Left ventricle myocardium inferior (tissue), 1 donor: ENCODE results near the gene RELT. TPM values are rescaled to one million over a fixed set of nuclear protein-coding genes. Genes with fewer than 3 reads are reported as not detected.

ENCODE experiments used
- DNase-seq: peaks from one replicate; pipeline ENCODE4 v3.0.0-alpha.2; 2020
- H3K27ac ChIP-seq: fragments of 200-600 bp; replicated peaks from 2 replicates; pipeline ENCODE4 v1.8.0; 2021
- H3K27me3 ChIP-seq: fragments of 200-600 bp; 2 replicates; pipeline ENCODE4 v1.8.0; 2021; ENCODE audit warnings: low read depth
- H3K36me3 ChIP-seq: fragments of 200-600 bp; 2 replicates; pipeline ENCODE4 v1.8.0; 2021
- H3K4me1 ChIP-seq: fragments of 200-600 bp; 2 replicates; pipeline ENCODE4 v1.8.0; 2021
- H3K4me3 ChIP-seq: fragments of 200-600 bp; 2 replicates; pipeline ENCODE4 v1.8.0; 2021; ENCODE audit warnings: mild to moderate bottlenecking, moderate library complexity
- H3K9me3 ChIP-seq: fragments of 200-600 bp; replicated peaks from 2 replicates; pipeline ENCODE4 v1.8.0; 2021
- CTCF ChIP-seq: fragments of 200-600 bp; IDR thresholded peaks from 2 replicates; pipeline ENCODE4 v1.8.0; 2021; ENCODE audit warnings: antibody characterized with exemption, mild to moderate bottlenecking, borderline replicate concordance
- intact Hi-C: fragments of 100-400 bp; cut with micrococcal nuclease; formaldehyde crosslinking; loops from one replicate; pipeline ENCODE4 v1.11.0; 2022
- total RNA-seq: library from RNA; stranded (reverse); fragmentation: NEBNext Ultra II Directional; extraction: Animal tissue kit (Norgen Biotek cat#: 25700); gene quantifications from one replicate; pipeline ENCODE4 v1.2.1, GENCODE V29; 2021
- donor health status: DM: no; HTN: yes; CAD: no; lungs with severe emphysema.

Gene RELT
- total RNA-seq, 1 donor from 2014 or later: 1.6 TPM

- no peak for DNase-seq
- peaks cover 33% of the 10 kb centered on the region for H3K36me3 ChIP-seq
- H3K4me1 ChIP-seq: peaks cover 14% of the 10 kb centered on the region
- no peak overlapping the region for H3K4me3 ChIP-seq
- TF ChIP-seq CTCF: no peak
- H3K27ac ChIP-seq: no peak overlapping the region
- intact Hi-C loops: loop anchor here (10.0 kb wide), 1 partner anchor 210 kb away; no protein-coding TSS in a partner anchor
- H3K27me3 ChIP-seq: no peaks in the 10 kb centered on the region
- H3K9me3 ChIP-seq: no peaks in the 10 kb centered on the region
These were observed 28.9 kb downstream of the RELT start for GRCh38 chr11:73405146-73405510.

- no peaks in the 10 kb centered on the region for H3K9me3 ChIP-seq
- H3K27me3 ChIP-seq: no peaks in the 10 kb centered on the region
- H3K4me1 ChIP-seq: peaks cover 13% of the 10 kb centered on the region
- no peak for TF ChIP-seq CTCF
- intact Hi-C loops: loop anchor here (10.0 kb wide), 1 partner anchor 209 kb away; no protein-coding TSS in a partner anchor
- no peak overlapping the region for H3K27ac ChIP-seq
- H3K36me3 ChIP-seq: peaks cover 33% of the 10 kb centered on the region
- no peak for DNase-seq
- H3K4me3 ChIP-seq: no peak overlapping the region
These were observed 29.9 kb downstream of the RELT start for GRCh38 chr11:73406131-73406530.

GRCh38 chr11:73406619-73407018 is 30.4 kb downstream of the RELT start:
- Histone ChIP-seq H3K9me3 (no peaks in the 10 kb centered on the region), H3K4me3 (no peak overlapping the region), H3K27me3 (no peaks in the 10 kb centered on the region), H3K4me1 (peaks cover 13% of the 10 kb centered on the region), H3K36me3 (peaks cover 37% of the 10 kb centered on the region), H3K27ac (no peak overlapping the region)
- no peak for TF ChIP-seq CTCF
- intact Hi-C loops: loop anchor here (10.0 kb wide), 1 partner anchor 208 kb away; no protein-coding TSS in a partner anchor
- DNase-seq: no peak

- Histone ChIP-seq H3K27me3 (no peaks in the 10 kb centered on the region), H3K36me3 (peaks cover 38% of the 10 kb centered on the region), H3K4me3 (no peak overlapping the region), H3K27ac (no peak overlapping the region), H3K4me1 (peaks cover 7% of the 10 kb centered on the region), H3K9me3 (no peaks in the 10 kb centered on the region)
- TF ChIP-seq CTCF: no peak
- intact Hi-C loops: loop anchor here (10.0 kb wide), 1 partner anchor 205 kb away; no protein-coding TSS in a partner anchor
- no peak for DNase-seq
These were observed 33.2 kb downstream of the RELT start for GRCh38 chr11:73409431-73409830.

- intact Hi-C loops: loop anchor here (5.0 kb wide), 1 partner anchor 252 kb away; no protein-coding TSS in a partner anchor
- Histone ChIP-seq H3K9me3 (no peaks in the 10 kb centered on the region), H3K27ac (no peak overlapping the region), H3K4me3 (no peak overlapping the region), H3K27me3 (no peaks in the 10 kb centered on the region), H3K4me1 (peaks cover 17% of the 10 kb centered on the region), H3K36me3 (peaks cover 34% of the 10 kb centered on the region)
- no peak for DNase-seq
- TF ChIP-seq CTCF: no peak
These were observed 34.4 kb downstream of the RELT start for GRCh38 chr11:73410627-73411026.
